Sciatic nerve (tissue), 2 donors: ENCODE data around the gene TSPAN11. TPM values are rescaled to one million over a fixed set of nuclear protein-coding genes. Genes with fewer than 3 reads are reported as not detected.
A peak's percentile ranks its signal among the peaks of the same experiment; 100 is the strongest.

Experiments
- ATAC-seq: fragments of 200-7000 bp; cut with Tn5 transposase; one replicate; pipeline ENCODE4 v1.9.1; 2020; ENCODE audit warnings: mild to moderate bottlenecking, moderate library complexity
- DNase-seq: peaks from one replicate; pipeline ENCODE4 v3.0.0-alpha.2; 2020; ENCODE audit warnings: low spot score
- intact Hi-C: fragments of 100-400 bp; cut with DNase I; formaldehyde crosslinking; loops from one replicate; pipeline ENCODE4 v1.14.2; 2022
- total RNA-seq: library from RNA; stranded (reverse); fragmentation: NEBNext Ultra II Directional; extraction: Animal tissue kit (Norgen Biotek cat#: 25700); gene quantifications from one replicate; pipeline ENCODE4 v1.2.1, GENCODE V29; 2021
- donor health status: DM: no; HTN: no; CAD: no.
- donor health status: DM: no; HTN: no; CAD: no.

Gene TSPAN11
- total RNA-seq, 1 donor from 2014 or later: 29.7 TPM

GRCh38 chr12:30909349-30910037 lies 17.1 kb upstream of the TSPAN11 start:
- intact Hi-C loops: no loop called here
- ATAC-seq (peak; percentile 68), DNase-seq (no peak)

- intact Hi-C loops: no loop called here
- ATAC-seq: no peak
- no peak for DNase-seq
Observed at GRCh38 chr12:30910038-30910350, 16.6 kb upstream of the TSPAN11 start.

GRCh38 chr12:30911207-30911606 lies 15.3 kb upstream of the TSPAN11 start:
- ATAC-seq (no peak), DNase-seq (no peak)
- intact Hi-C loops: no loop called here

- no peak for ATAC-seq
- no peak for DNase-seq
- intact Hi-C loops: no loop called here
Observed at GRCh38 chr12:30913323-30913722, 13.2 kb upstream of the TSPAN11 start.

- ATAC-seq: no peak
Observed at GRCh38 chr12:30914986-30915591, 11.5 kb upstream of the TSPAN11 start.

GRCh38 chr12:30923057-30923456 lies 3.5 kb upstream of the TSPAN11 start:
- DNase-seq: no peak
- no peak for ATAC-seq
- intact Hi-C loops: no loop called here

More at GRCh38 chr12:30914986-30915591, 11.5 kb upstream of the TSPAN11 start:
- intact Hi-C loops: no loop called here
- DNase-seq: no peak

- intact Hi-C loops: no loop called here
- DNase-seq (no peak), ATAC-seq (no peak)
Observed at GRCh38 chr12:30925607-30926242, 823 bp upstream of the TSPAN11 start.

- intact Hi-C loops: no loop called here
- ATAC-seq (peak; percentile 17), DNase-seq (no peak)
Observed at GRCh38 chr12:30927222-30927611, 669 bp downstream of the TSPAN11 start.

- intact Hi-C loops: no loop called here
- DNase-seq: no peak
- no peak for ATAC-seq
Observed at GRCh38 chr12:30928356-30929244, 2.1 kb downstream of the TSPAN11 start.

- ATAC-seq (no peak), DNase-seq (no peak)
- intact Hi-C loops: no loop called here
Observed at GRCh38 chr12:30930238-30930637, 3.7 kb downstream of the TSPAN11 start.

GRCh38 chr12:30930641-30931040 lies 4.1 kb downstream of the TSPAN11 start:
- intact Hi-C loops: no loop called here
- no peak for DNase-seq
- ATAC-seq: no peak

- DNase-seq: no peak
- intact Hi-C loops: no loop called here
- ATAC-seq: no peak
Observed at GRCh38 chr12:30932881-30933280, 6.3 kb downstream of the TSPAN11 start.

- no peak for ATAC-seq
- no peak for DNase-seq
- intact Hi-C loops: no loop called here
Observed at GRCh38 chr12:30934811-30935210, 8.3 kb downstream of the TSPAN11 start.

- ATAC-seq (no peak), DNase-seq (no peak)
- intact Hi-C loops: no loop called here
Observed at GRCh38 chr12:30936036-30936435, 9.5 kb downstream of the TSPAN11 start.

- intact Hi-C loops: no loop called here
- ATAC-seq: no peak
- DNase-seq: no peak
Observed at GRCh38 chr12:30939234-30939633, 12.7 kb downstream of the TSPAN11 start.

- intact Hi-C loops: no loop called here
- no peak for DNase-seq
- ATAC-seq: no peak
Observed at GRCh38 chr12:30942486-30942885, 15.9 kb downstream of the TSPAN11 start.

- ATAC-seq: no peak
- intact Hi-C loops: no loop called here
- DNase-seq: no peak
Observed at GRCh38 chr12:30942936-30943335, 16.4 kb downstream of the TSPAN11 start.

GRCh38 chr12:30945443-30946164 lies 19.1 kb downstream of the TSPAN11 start:
- DNase-seq (no peak), ATAC-seq (peak; percentile 40)
- intact Hi-C loops: no loop called here

- no peak for ATAC-seq
- intact Hi-C loops: no loop called here
- DNase-seq: no peak
Observed at GRCh38 chr12:30952015-30952414, 25.5 kb downstream of the TSPAN11 start.
